COR-L47 (cell line): ENCODE results near the gene JUNB.

Experiments used
- DNase-seq: peaks from one replicate; lab custom pipeline; 2025; lab: John Stamatoyannopoulos, UW

Gene JUNB

GRCh38 chr19:12774588-12775555 lies 16.4 kb upstream of the JUNB start, which contains the start of gene HOOK2:
TSS of gene HOOK2 (minus strand) at chr19:12775552. CDS start at chr19:12775449, 103 bp downstream.
- peak; percentile 79 for DNase-seq

DNA sequence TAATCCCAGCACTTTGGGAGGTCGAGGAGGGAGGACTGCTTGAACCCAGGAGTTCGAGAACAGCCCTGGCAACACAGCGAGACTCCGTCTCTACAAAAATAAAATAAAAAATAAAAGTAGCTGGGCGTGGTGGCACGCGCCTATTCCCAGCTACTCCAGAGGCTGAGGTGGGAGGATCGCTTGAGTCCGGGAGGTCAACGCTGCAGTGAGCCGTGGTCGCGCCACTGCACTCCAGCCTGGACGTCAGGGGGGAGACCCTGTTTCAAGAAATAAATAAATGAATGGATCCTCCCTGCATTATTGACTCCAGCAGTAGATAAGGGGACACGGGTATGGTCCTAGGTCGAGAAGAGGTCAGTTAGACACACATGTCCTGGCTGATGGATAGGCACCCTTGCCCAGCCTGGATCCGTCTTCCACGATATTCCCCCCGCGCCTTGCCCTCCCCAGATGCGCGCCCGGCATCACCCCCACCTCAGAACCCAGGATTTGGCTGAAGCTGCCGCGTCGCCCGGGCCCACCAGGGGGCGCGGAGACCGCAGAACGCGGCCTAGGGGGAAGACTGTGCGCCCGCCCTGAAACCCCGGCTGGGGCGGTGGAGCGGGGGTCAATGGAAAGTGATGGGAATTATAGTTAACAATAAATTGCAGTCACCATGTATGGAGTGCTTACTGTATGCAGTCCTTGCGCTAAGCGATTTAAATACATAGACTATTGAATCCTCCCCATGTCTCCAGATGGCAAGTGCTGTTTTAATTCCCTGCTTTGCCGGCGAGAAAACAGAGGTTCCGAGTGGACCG lies 13.9 kb upstream of the JUNB start:
- DNase-seq, result peak; percentile 82

- peak; percentile 85 for DNase-seq
Measured at GRCh38 chr19:12778017-12778904, 13.0 kb upstream of the JUNB start.

DNA sequence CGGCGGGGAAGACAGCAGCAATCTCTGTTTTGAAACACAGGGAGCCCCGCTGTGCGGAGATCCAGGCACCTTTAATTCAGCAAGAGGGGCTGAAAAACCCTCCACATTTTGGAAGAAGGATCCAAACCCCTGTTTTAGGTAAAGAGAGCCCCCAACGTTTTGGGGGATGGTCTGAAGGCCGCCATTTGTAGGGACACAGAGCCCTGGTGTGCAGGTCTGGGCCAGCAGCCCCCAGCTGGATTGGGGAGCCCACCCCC lies 12.5 kb upstream of the JUNB start:
- DNase-seq, result no peak

DNA sequence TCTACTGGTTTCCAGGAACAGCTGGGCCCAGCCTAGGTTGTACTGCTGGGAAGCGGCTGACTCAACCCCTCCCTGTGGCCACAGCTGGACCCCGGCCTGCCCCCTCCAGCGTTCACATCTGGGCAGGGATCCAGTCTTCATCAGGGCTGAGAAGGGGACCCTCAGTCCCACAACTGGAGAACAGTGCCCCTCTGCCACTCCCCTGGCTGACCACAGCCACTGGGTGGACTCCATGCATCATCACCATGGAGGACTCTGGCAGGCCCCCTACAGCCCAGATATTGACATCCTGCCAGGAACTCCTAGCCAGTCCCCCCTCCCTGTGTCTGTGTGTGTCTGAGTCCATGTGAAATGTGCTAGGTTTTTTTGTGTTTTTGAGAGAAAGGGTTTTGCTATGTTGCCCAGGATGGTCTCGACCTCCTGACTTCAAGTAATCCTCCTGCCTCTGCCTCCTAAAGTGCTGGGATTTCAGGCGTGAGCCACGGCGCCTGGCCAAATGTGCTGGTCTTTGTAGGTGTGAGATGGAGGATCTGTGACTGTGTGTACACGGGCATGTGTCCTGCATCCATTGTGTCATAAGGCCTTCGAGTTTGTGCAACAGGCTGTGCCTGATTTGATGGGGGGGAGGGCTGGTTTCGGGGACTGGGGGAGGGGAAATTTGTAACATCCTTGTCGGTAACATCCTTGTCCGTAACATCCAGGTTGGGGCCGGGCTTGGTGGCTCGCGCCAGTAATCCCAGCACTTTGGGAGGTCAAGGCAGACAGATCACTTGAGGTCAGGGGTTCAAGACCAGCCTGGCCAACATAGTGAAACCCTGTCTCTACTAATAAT lies 11.9 kb upstream of the JUNB start:
- DNase-seq, result peak; percentile 74

- DNase-seq, result no peak
Measured at GRCh38 chr19:12782174-12782423, 9.2 kb upstream of the JUNB start.

- peak; percentile 94 for DNase-seq
Measured at GRCh38 chr19:12782424-12783290, 8.6 kb upstream of the JUNB start.

DNA sequence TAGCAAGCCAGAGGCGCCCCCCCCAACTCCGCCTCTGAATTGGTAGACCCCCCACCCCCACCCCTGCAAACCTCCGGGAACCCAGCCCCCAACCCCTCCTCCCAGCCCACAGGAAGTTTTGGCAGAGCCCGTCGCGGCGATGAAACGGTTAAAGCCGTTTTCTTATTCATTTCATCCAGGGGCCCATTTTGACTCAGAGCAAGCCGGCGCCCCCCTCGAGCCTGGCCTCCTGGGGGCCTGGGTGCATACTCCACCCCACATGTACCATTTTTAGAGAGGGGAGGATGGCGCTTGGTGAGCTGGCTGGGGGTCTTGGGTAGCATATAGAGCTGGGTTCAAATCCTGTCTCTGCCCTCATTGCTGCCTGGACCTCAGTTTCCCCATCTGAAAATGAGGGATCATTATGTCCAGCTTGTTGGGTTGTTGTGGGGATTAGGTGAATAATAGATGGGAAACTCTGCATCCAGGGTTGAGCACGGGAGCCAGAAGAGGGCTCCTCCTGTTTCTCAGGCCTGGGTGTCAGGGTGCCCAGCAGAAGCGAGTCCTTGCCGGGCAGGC lies 7.9 kb upstream of the JUNB start:
- DNase-seq, result peak; percentile 32

GRCh38 chr19:12783849-12784393 lies 7.4 kb upstream of the JUNB start:
- DNase-seq, result no peak

DNA sequence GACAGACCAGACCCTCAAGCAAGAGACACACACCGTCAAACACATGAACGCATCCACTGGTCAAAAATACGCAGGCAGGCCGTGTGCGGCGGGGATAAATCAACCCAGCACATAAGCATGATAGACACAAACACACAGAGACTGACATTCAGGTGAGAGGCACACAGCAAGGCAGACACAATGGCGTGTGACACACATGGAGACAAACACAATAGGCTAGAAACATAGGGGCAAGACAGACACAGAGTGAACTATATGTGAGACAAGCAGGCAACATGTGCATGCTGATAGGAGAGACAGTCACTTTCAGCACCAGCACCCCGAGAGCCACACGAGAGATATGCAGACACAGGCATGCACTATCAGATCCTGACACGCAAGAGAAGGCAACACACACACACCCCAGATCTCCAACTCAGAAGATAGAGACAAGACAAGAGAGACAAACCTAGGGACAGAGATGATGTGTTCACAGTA lies 6.9 kb upstream of the JUNB start:
- no peak for DNase-seq

DNA sequence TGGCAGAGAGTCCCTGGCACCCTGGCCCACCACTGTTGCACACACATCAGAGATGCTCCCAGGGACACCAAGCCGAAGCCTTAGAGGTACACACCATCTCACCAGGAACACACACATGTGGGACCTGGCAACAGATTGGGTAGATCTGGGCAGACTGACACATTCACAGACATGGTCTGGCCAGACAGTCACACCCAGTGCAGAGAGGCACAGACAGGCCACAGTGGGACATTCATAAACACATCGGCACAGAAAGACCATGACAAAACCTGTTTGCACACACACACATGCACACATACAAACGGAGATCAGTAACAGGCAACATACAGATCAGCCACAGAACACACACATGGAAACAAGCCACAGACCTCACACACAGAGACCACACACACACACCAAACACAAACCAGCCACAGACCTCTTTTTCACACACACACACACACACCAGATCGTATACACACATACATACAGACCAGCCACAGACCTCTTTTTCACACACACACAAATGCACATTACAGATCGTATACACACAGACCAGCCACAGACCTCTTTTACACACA lies 6.3 kb upstream of the JUNB start:
- no peak for DNase-seq

DNA sequence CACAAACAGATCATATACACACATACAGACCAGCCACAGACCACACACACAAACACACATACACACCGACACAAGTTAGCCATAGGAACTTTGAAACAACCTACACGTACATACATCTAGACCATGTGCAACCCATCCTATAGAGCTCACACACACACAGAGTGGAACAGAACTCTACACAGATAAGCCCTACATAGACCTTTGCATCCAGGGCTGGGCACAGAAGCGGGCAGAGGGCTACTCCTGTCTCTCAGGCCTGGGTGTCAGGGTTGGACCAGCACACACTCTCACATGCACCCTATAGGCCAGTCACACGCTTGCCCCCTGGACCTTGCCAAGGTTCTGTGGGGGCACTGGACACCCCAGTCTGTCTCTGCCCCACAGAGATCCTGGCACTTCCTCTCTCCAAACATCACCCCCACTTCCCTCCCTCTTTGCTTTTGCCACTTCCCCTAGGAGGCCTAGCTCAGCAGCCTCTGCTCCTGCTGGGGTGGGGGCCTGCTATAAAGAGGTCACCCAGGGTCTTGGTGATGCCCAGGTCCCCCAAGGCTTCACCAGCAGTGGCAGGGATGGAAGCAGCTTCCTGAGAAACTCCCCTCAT lies 5.8 kb upstream of the JUNB start:
- DNase-seq, result no peak

DNA sequence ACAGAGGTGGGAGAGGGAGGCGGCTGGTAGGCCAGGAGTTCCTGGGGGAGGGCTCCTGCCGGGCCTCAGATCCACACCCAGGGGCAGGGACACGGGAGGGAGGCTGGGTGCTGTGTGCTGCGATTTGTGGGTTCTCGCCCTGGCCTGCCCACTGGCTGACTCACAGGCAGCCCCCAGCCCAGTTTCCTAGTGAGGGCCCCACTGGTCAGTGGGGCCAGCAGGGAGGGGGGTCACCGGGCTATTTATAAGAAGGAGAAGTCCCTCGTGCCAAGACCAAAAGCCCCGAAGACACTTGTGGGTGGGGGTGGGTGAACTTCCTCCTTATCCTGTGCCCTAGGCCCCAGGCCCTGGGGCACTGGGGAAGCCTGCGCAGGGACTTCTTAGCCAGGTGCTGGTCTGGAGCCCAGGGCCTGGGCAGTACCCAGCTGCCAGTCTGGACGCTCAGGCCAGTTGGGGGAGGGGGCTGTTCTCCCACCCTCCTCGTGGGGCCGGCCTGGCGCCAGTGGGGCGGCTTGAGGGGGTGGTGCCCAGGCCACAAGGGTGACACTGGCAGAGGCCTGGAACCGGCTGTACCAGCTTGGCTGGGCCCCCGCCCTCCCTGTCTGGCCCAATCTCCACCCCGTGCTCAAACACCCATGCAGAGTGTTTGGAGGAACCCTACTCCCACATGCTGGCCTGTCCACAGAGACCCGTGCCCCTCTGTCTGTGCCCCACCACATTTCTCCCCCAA lies 5.0 kb upstream of the JUNB start:
- DNase-seq, result no peak

GRCh38 chr19:12786952-12787351 lies 4.3 kb upstream of the JUNB start:
- no peak for DNase-seq

- no peak for DNase-seq
Measured at GRCh38 chr19:12787458-12787857, 3.8 kb upstream of the JUNB start.

- no peak for DNase-seq
Measured at GRCh38 chr19:12788042-12788681, 3.1 kb upstream of the JUNB start.

GRCh38 chr19:12788682-12789097 lies 2.6 kb upstream of the JUNB start:
- peak; percentile 70 for DNase-seq
